Glutamatergic neuron (in vitro differentiated cells): ENCODE results near the gene STARD9. TPM values are rescaled to one million over a fixed set of nuclear protein-coding genes. Genes with fewer than 3 reads are reported as not detected.

Source experiments
- DNase-seq: peaks from one replicate; pipeline ENCODE4 v3.0.0; 2022
- H3K27ac Mint-ChIP-seq: one replicate; pipeline ENCODE4 v1.8.0; 2020; ENCODE audit warnings: mild to moderate bottlenecking, mixed read lengths, inconsistent platforms; ENCODE audit not compliant: unreplicated experiment
- H3K27me3 Mint-ChIP-seq: one replicate; pipeline ENCODE4 v1.8.0; 2020; ENCODE audit warnings: mild to moderate bottlenecking, moderate library complexity, mixed read lengths, inconsistent platforms; ENCODE audit not compliant: unreplicated experiment
- H3K36me3 Mint-ChIP-seq: one replicate; pipeline ENCODE4 v1.8.0; 2020; ENCODE audit warnings: mild to moderate bottlenecking, mixed read lengths, inconsistent platforms; ENCODE audit not compliant: unreplicated experiment
- H3K4me1 Mint-ChIP-seq: one replicate; pipeline ENCODE4 v1.8.0; 2020; ENCODE audit warnings: mild to moderate bottlenecking, low read depth, mixed read lengths, inconsistent platforms; ENCODE audit not compliant: unreplicated experiment
- H3K4me3 Mint-ChIP-seq: one replicate; pipeline ENCODE4 v1.8.0; 2020; ENCODE audit warnings: mild to moderate bottlenecking, mixed read lengths, inconsistent platforms; ENCODE audit not compliant: unreplicated experiment
- H3K9me3 Mint-ChIP-seq: one replicate; pipeline ENCODE4 v1.8.0; 2020; ENCODE audit warnings: mild to moderate bottlenecking, moderate library complexity, mixed read lengths, inconsistent platforms; ENCODE audit not compliant: unreplicated experiment
- CTCF ChIP-seq: fragments of 200-600 bp; sonication (generic); IDR thresholded peaks from one replicate; pipeline ENCODE4 v1.5.0; 2021; ENCODE audit not compliant: partially characterized antibody, unreplicated experiment
- total RNA-seq: library from RNA; stranded (reverse); fragmentation: NEBNext Ultra II Directional; extraction: Animal tissue kit (Norgen Biotek cat#: 25700); gene quantifications from one replicate; pipeline ENCODE4 v1.2.1, GENCODE V29; 2021; ENCODE audit not compliant: unreplicated experiment

STARD9 gene
- total RNA-seq, 1 donor from 2014 or later = 45.1 TPM

- TF ChIP-seq CTCF = no peak
- Mint-ChIP-seq H3K4me3 (no peak overlapping the region), H3K9me3 (no peaks in the 10 kb centered on the region), H3K27me3 (no peaks in the 10 kb centered on the region), H3K27ac (no peak overlapping the region), H3K36me3 (no peaks in the 10 kb centered on the region), H3K4me1 (no peaks in the 10 kb centered on the region)
- no peak for DNase-seq
Observed at GRCh38 chr15:42621996-42622925, 46.9 kb downstream of the STARD9 start.

- TF ChIP-seq CTCF = no peak
- no peaks in the 10 kb centered on the region for H3K27me3 Mint-ChIP-seq
- DNase-seq = no peak
- no peak overlapping the region for H3K27ac Mint-ChIP-seq
- H3K4me3 Mint-ChIP-seq = no peak overlapping the region
- no peaks in the 10 kb centered on the region for H3K9me3 Mint-ChIP-seq
- no peaks in the 10 kb centered on the region for H3K4me1 Mint-ChIP-seq
- peaks cover 7% of the 10 kb centered on the region for H3K36me3 Mint-ChIP-seq
Observed at GRCh38 chr15:42623951-42624350, 48.5 kb downstream of the STARD9 start.

- H3K27ac Mint-ChIP-seq = no peak overlapping the region
- TF ChIP-seq CTCF = no peak
- H3K36me3 Mint-ChIP-seq = peaks cover 7% of the 10 kb centered on the region
- no peaks in the 10 kb centered on the region for H3K4me1 Mint-ChIP-seq
- H3K27me3 Mint-ChIP-seq = no peaks in the 10 kb centered on the region
- DNase-seq = no peak
- no peak overlapping the region for H3K4me3 Mint-ChIP-seq
- H3K9me3 Mint-ChIP-seq = no peaks in the 10 kb centered on the region
Observed at GRCh38 chr15:42627485-42627884, 52.1 kb downstream of the STARD9 start.

- TF ChIP-seq CTCF = no peak
- H3K4me3 Mint-ChIP-seq = no peak overlapping the region
- peaks cover 7% of the 10 kb centered on the region for H3K36me3 Mint-ChIP-seq
- H3K4me1 Mint-ChIP-seq = no peaks in the 10 kb centered on the region
- H3K9me3 Mint-ChIP-seq = no peaks in the 10 kb centered on the region
- no peak overlapping the region for H3K27ac Mint-ChIP-seq
- no peak for DNase-seq
- H3K27me3 Mint-ChIP-seq = no peaks in the 10 kb centered on the region
Observed at GRCh38 chr15:42628761-42629160, 53.4 kb downstream of the STARD9 start.

GRCh38 chr15:42632105-42632675, 56.8 kb downstream of the STARD9 start:
- Mint-ChIP-seq H3K4me1 (no peaks in the 10 kb centered on the region), H3K27me3 (no peaks in the 10 kb centered on the region), H3K36me3 (peaks cover 7% of the 10 kb centered on the region), H3K9me3 (no peaks in the 10 kb centered on the region), H3K27ac (no peak overlapping the region), H3K4me3 (no peak overlapping the region)
- no peak for TF ChIP-seq CTCF
- no peak for DNase-seq
